Subcutaneous adipose tissue (tissue), 4 donors: ENCODE data around the gene ADK. TPM values are rescaled to one million over a fixed set of nuclear protein-coding genes. Genes with fewer than 3 reads are reported as not detected.

ENCODE experiments used
- total RNA-seq, 4 donors: library from RNA; depleted of rRNA; stranded (reverse); fragments of >200 nt; gene quantifications; one replicate each; pipeline ENCODE4 v1.1.0, GENCODE V29; 2016
- TF ChIP-seq, protein P1 (sequence below): fragments of 450-650 bp; IDR thresholded peaks from one replicate; pipeline ENCODE4 v1.5.1; 2016; ENCODE audit warnings: low read depth, mild to moderate bottlenecking, control low read depth, antibody characterized with exemption, moderate library complexity

ADK gene
- total RNA-seq, 4 donors from 2014 or later, result 21.7 to 52.2 (median 38.8) TPM

DNA sequence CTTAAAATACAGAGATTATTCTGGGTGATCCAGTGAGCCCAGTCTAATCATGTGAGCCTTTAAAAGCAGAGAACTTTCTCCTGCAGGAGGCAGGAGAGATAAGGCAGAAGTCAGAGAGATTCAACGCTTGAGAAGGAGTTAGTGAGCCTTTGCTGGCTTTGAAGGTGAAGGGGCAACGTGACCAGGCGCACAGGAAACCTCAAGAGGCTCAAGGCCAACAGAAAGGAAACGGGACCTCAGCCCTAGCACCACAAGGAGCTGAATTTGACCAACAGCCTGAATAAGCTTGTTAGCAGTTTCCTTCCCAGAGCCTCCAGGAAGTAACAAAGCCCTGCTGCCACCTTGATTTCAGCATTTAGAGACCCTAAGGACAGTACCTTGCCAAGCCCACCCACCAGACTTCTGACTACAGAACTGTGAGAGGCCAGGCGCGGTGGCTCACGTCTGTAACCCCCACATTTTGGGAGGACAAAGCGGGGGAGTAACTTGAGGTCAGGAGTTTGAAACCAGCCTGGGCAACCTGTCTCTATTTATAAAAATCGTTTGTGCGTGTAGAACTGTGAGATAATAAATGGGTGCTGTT lies 588.1 kb downstream of the ADK start:
- TF ChIP-seq, protein P1, sequence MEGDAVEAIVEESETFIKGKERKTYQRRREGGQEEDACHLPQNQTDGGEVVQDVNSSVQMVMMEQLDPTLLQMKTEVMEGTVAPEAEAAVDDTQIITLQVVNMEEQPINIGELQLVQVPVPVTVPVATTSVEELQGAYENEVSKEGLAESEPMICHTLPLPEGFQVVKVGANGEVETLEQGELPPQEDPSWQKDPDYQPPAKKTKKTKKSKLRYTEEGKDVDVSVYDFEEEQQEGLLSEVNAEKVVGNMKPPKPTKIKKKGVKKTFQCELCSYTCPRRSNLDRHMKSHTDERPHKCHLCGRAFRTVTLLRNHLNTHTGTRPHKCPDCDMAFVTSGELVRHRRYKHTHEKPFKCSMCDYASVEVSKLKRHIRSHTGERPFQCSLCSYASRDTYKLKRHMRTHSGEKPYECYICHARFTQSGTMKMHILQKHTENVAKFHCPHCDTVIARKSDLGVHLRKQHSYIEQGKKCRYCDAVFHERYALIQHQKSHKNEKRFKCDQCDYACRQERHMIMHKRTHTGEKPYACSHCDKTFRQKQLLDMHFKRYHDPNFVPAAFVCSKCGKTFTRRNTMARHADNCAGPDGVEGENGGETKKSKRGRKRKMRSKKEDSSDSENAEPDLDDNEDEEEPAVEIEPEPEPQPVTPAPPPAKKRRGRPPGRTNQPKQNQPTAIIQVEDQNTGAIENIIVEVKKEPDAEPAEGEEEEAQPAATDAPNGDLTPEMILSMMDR, result no peak

DNA sequence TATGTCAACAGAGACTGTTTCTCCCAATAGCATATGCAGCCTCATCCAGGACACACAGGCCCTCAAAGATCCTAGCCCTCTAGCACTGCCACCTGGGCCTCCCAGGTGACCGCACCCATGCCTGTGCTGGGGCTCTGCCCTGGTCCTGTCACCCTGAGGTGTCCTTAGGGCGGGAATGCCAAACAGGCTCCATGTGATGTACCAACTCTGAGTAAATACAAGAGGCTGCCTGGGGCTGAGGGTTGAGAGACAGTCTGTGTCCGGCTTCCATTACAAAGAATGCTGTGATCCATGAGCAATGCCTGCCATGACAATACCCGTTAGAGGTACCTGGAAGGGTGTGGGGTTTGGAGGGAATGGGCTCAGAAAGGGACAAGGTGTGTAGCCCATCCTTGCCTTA lies 592.4 kb downstream of the ADK start:
- TF ChIP-seq, protein P1, result no peak

DNA sequence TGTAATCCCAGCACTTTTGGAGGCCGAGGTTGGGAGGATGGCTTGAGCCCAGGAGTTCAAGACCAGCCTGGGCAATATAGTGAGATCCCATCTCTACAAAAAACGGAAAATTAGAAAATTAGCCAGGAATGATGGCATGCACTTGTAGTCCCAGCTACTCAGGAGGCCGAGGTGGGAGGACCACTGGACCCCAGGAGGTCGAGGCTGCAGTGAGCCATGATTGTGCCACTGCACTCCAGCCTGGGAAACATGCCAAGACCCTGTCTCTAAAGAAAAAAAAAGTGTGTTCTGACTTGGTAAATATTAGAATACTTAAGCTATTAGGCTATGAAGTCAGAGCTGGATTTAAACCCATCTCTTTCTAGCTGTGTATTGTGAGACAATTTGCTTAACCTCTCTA lies 594.4 kb downstream of the ADK start:
- TF ChIP-seq, protein P1, result no peak

DNA sequence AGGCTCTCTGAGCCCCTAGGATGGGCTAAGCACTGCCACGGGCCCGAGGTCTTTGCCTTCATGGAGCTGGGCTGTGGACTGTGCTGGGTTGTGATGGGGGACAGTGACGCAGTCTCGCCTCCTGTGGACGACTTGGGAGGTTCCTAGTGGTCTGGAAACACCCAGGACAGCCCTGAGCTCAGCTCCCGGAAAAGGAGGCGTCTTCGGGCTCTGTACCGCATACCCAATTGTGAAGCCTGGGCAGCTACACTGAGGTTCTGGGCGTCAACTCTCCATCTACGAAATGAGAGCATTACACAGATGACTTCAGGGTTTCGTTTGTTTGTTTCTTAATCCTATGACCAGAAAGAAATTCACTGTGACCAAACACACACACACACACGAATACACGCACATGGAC lies 595.8 kb downstream of the ADK start:
- TF ChIP-seq, protein P1, result no peak

DNA sequence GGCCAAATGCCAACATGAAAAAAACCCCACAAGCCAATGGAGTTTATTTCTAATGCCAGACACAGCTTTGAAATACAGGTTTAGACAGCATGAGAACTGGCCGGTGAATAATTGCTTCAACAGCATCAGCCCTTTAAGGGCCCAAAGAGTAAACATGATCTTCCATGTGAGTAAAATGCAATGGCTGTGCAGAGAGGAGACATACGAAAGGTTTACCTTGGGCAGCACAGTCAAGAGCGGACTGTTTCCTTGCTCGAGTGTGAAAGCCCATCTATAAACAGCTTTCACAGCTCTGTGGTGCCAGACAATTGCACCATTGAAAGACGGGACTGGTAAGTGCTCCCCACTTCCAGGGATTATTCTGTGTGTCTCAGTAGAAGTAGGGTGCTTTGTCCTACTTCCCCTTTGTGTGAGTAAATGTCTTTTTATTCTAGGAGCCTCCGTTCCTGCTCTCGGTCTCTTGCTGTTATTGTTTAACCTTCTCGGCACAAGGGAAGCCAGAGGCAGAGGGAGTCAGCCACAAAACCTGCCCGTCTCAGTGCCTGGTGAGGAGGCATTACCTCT lies 597.5 kb downstream of the ADK start:
- TF ChIP-seq, protein P1, result no peak

DNA sequence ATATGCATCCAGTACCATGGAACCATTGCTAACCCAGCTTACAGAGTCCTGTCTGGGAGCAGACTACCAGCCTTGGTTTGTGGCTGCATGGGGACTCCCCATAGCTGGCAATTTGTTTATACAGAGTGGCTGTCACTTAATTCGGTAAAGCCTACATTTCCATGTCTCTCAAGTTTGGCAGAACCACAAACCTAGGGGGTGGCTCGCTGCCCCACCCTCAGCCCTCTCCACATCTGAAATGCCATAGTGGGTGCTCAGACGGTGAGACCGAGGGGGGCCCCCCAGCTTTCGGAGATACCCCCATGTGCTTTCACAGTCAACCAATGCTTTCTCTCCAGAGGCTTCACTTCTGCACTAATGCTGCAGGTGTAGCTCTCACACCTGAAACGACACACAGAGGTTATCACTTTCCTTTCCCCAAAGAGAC lies 599.8 kb downstream of the ADK start:
- TF ChIP-seq, protein P1, result no peak

DNA sequence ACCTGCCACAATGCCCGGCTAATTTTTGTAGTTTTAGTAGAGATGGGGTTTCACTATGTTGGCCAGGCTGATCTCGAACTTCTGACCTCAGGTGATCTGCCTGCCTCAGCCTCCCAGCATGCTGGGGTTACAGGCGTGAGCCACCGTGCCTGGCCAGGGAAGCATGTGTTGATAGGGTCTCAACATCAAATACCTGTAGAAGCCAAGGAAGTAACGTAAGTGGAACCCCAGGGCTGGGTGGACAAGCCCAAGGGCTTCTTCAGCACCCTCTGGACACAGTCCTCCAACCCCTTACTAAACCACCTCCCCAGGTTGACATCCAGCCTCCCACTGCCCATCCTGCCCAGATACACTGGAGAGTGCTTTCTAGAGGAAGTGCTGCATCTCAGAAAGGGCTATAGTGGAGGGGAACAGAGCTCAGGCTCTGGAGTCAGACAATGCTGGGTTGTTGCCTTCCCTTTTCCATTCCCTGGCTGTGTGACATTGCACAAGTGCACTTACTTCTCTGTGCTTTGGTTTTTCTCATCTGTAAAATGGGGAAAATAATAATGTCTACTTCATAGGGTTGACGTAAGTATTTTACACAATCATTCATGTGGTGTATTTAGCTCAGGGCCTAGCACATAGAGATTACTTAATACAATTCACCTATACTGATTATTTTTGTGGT lies 601.5 kb downstream of the ADK start:
- TF ChIP-seq, protein P1, result no peak
